Progenitor cell of endocrine pancreas (in vitro differentiated cells): ENCODE results near the gene PPP1R37. TPM values are rescaled to one million over a fixed set of nuclear protein-coding genes. Genes with fewer than 3 reads are reported as not detected.

Experiments
- DNase-seq: peaks from one replicate; pipeline ENCODE4 v3.0.0; 2021; ENCODE audit warnings: low spot score; ENCODE audit not compliant: unreplicated experiment
- H3K27ac Mint-ChIP-seq: 2 replicates; pipeline ENCODE4 v1.8.0; 2021; ENCODE audit warnings: mild to moderate bottlenecking, moderate library complexity, mixed read lengths
- H3K27me3 Mint-ChIP-seq: 2 replicates; pipeline ENCODE4 v1.8.0; 2021; ENCODE audit warnings: mixed read lengths
- H3K36me3 Mint-ChIP-seq: 2 replicates; pipeline ENCODE4 v1.8.0; 2022; ENCODE audit warnings: mixed read lengths; ENCODE audit not compliant: insufficient read depth
- H3K4me1 Mint-ChIP-seq: 2 replicates; pipeline ENCODE4 v1.8.0; 2021; ENCODE audit warnings: low read depth, mixed read lengths
- H3K4me3 Mint-ChIP-seq: 2 replicates; pipeline ENCODE4 v1.8.0; 2021; ENCODE audit warnings: low read depth, mild to moderate bottlenecking, moderate library complexity, mixed read lengths
- H3K9me3 Mint-ChIP-seq: 2 replicates; pipeline ENCODE4 v1.8.0; 2021; ENCODE audit warnings: low read depth, mixed read lengths
- total RNA-seq: library from RNA; stranded (reverse); gene quantifications from 2 replicates; pipeline ENCODE4 v1.2.1, GENCODE V29; 2021
- TF ChIP-seq, protein P1 (sequence below): fragments of 200-600 bp; sonication (generic); IDR thresholded peaks from one replicate; pipeline ENCODE4 v1.5.0; 2021; ENCODE audit warnings: antibody characterized with exemption, mild to moderate bottlenecking; ENCODE audit not compliant: unreplicated experiment

The PPP1R37 gene
- total RNA-seq, 1 donor from 2014 or later: 45.8 TPM

DNA sequence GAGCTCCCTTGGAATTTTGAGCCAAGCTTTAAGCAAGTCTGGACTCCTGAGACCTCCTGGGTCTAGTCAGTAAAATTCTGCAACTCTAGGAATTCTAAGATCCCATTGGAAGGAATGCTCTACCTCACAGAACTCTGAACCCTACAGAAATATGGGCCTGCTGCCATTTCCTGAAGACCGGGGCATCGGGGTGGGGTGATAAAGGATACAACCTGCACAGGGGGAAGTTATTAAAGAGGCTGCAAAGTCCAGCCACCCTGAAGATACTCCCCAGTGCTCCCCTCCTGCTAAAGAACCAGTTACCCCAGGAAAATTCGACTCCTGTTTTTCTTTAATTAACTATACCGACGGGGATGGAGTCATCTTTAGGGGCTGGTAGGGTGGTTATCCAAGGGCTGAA lies 2.4 kb upstream of the PPP1R37 start:
- no peaks in the 10 kb centered on the region for H3K27me3 Mint-ChIP-seq
- peak overlapping the region; percentile 81 for H3K4me3 Mint-ChIP-seq
- peaks cover 10% of the 10 kb centered on the region for H3K36me3 Mint-ChIP-seq
- peaks cover 23% of the 10 kb centered on the region for H3K4me1 Mint-ChIP-seq
- H3K27ac Mint-ChIP-seq: peak overlapping the region; percentile 100
- H3K9me3 Mint-ChIP-seq: no peaks in the 10 kb centered on the region
- TF ChIP-seq, protein P1, sequence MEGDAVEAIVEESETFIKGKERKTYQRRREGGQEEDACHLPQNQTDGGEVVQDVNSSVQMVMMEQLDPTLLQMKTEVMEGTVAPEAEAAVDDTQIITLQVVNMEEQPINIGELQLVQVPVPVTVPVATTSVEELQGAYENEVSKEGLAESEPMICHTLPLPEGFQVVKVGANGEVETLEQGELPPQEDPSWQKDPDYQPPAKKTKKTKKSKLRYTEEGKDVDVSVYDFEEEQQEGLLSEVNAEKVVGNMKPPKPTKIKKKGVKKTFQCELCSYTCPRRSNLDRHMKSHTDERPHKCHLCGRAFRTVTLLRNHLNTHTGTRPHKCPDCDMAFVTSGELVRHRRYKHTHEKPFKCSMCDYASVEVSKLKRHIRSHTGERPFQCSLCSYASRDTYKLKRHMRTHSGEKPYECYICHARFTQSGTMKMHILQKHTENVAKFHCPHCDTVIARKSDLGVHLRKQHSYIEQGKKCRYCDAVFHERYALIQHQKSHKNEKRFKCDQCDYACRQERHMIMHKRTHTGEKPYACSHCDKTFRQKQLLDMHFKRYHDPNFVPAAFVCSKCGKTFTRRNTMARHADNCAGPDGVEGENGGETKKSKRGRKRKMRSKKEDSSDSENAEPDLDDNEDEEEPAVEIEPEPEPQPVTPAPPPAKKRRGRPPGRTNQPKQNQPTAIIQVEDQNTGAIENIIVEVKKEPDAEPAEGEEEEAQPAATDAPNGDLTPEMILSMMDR: no peak
- DNase-seq: no peak

DNA sequence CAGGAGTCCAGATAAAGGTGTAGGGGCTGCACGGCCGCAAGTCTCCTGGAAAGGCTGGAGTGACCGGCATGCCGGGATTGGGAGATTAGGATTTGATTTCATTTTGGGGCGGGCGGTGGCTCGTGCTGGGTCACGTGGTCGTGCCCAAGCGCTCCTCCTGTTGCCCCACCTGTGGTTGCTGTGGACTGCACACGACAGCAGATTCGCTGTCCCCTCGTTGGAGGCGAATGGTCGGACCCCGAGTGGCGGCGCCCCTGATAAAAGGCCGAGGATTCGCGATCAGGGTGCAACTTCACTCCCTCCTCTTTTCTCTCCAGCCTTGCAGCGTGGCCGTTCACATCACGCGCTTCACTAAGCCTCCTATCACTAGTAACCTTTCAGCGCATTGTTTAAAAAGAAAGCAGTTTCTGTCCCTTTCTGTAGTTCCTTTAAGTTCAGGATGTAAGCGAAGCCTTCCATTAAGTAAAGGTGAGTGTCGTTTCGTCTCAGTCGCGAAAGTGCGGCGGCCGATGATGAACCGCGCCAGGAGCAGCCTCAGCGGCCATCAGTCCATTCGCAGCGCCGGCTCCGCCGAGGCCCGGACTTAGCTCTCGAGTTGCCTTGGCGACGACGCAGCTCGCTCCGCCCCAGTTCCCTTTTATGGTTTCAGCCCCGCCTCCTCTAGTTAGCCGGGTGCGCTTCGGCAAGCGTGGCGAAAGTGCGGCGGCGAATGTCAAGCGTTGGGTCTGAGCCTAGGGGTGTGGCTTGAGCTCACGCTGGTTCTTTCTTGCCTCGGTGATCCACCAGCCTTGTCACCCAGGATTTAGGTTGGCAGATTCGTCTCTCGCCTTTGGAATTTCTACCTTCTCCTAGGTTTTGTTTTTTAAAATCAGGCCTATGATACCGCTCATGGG lies 1.7 kb upstream of the PPP1R37 start:
- Mint-ChIP-seq H3K36me3 (peaks cover 10% of the 10 kb centered on the region), H3K27me3 (no peaks in the 10 kb centered on the region), H3K4me3 (peak overlapping the region; percentile 81), H3K9me3 (no peaks in the 10 kb centered on the region), H3K27ac (peak overlapping the region; percentile 100), H3K4me1 (peaks cover 27% of the 10 kb centered on the region)
- TF ChIP-seq, protein P1: no peak
- DNase-seq: peak; percentile 98

DNA sequence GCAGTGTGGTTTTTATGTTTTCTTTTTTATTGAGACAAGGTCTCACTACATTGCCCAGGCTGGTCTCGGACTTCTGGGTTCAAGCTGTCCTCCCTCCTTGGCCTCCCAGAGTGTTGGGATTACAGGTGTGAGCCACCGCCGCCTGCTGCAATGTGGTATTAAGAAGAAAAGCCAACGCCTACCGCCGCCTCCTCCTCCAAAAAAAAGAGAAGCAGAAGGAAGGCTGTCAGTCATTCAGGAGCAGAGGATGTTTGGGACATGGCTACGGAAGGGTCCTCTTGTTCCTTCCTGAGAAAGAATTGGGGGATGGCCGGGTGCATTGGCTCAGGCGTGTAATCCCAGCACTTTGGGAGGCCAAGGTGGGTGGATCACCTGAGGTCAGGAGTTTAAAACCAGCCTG lies 1.2 kb downstream of the PPP1R37 start:
- peak overlapping the region; percentile 85 for H3K27ac Mint-ChIP-seq
- no peaks in the 10 kb centered on the region for H3K9me3 Mint-ChIP-seq
- peaks cover 5% of the 10 kb centered on the region for H3K36me3 Mint-ChIP-seq
- no peak for DNase-seq
- no peaks in the 10 kb centered on the region for H3K27me3 Mint-ChIP-seq
- TF ChIP-seq, protein P1: no peak
- H3K4me3 Mint-ChIP-seq: peak overlapping the region; percentile 81
- peaks cover 48% of the 10 kb centered on the region for H3K4me1 Mint-ChIP-seq

DNA sequence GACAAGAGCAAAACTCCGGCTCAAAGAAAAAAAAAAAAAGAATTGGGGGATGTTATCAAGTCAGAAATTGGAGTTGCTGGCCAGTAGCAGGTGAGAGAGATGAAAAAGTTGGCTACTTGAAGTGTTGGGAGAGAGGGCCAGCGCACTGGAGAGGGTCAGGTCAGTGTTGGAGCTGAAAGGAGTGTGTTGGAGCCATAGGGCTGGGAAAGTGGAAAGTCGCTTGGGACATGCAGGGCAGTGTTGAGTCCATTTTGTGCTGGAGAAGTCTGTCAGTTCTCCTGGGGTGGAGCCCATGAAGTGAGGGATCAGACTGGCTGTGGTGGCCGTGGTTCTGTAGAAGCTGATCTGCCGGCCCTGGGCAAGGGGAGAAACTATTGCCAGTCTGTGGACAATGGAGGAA lies 1.7 kb downstream of the PPP1R37 start:
- H3K27me3 Mint-ChIP-seq: no peaks in the 10 kb centered on the region
- no peaks in the 10 kb centered on the region for H3K9me3 Mint-ChIP-seq
- TF ChIP-seq, protein P1: no peak
- H3K4me3 Mint-ChIP-seq: peak overlapping the region; percentile 81
- peaks cover 51% of the 10 kb centered on the region for H3K4me1 Mint-ChIP-seq
- peak overlapping the region; percentile 75 for H3K27ac Mint-ChIP-seq
- peaks cover 5% of the 10 kb centered on the region for H3K36me3 Mint-ChIP-seq
- no peak for DNase-seq

DNA sequence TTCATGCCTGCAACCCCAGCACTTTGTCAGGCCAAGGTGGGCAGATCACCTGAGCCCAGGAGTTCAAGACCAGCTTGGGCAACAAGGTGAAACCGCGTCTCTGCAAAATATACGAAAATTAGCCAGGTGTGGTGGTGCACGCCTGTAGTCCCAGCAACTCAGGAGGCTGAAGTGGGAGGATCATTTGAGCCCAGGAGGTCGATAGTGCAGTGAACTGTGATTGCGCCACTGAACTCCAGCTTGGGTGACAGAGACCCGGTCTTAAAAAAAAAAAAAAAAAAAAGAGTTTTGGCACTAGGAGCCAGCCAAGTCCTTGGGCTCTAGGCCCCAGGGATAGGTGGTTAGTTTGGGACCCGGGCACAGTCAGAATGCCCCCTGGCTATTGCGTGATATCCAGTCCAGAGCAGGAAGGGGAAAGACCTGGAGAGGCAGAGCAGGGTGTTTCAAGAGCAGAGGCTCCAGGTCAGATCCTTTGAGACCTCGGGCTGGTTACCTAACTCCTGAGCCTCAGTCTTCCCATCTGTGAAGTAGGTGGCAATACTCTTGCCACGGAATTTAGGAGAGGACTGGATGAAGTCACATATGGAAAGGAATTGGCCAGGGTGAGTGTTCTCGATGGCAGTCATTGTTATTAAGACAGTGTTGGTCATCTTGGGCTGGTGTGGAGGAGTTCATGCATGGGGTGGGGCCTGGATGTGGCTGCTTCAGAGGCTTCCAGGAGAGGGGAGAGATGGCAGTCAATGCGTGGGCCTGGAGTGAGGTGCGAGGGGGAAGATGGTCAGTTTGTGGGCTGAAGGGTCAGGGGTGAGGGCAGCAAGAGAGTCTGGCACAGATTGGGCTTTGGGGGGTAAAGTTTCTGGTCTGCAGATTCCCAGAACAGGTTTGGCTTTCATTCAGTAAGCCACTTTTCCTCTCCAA lies 2.8 kb downstream of the PPP1R37 start:
- Mint-ChIP-seq H3K27me3 (no peaks in the 10 kb centered on the region), H3K9me3 (no peaks in the 10 kb centered on the region), H3K27ac (peak overlapping the region; percentile 63), H3K4me1 (peaks cover 51% of the 10 kb centered on the region), H3K4me3 (no peak overlapping the region), H3K36me3 (peaks cover 5% of the 10 kb centered on the region)
- DNase-seq: no peak
- TF ChIP-seq, protein P1: no peak
